ENCODE measurements around the gene CLASP2.
"Not testable (repeated sequence)": the region's sequence is repeated elsewhere in the genome, so short reads cannot be mapped to it uniquely, and the experiment has no call there.

Gene CLASP2

DNA sequence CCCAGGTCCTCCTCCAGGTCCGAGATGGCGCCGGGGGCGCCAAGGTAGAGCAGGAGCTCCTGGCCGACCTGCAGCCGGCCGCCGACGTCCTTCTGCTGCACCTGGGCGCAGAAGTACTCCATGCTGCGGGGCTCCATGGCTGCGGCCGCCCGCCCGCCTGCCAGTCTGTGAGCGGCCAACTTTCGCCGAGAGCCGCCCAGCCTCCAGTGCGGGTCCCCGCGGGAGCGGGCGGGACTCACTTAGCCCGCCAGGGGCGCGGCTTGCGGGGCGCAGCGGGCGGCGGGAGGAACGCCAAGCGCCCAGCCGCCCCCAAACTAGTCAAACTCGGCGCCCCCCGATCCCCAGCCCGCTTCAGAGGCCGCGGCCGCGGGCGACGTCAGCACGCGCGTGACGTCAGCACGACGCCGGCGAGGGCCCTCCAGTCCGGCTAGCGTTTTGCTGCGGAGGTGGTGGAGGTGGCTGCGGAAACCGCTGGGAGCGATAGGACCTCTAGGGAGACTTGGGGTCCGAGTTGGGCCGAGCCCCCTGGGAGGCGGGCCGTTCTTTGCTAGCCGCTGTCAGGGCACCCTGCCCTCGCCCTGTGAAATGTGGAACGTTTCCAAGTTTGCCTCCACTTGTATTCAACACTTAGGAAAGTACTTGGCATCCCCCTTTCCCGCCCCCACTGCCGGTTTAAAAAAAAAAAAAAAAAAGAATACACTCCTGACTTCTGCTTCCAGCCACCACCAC is at the start of gene CLASP2:
TSS of gene CLASP2 (minus strand) at position 389 of the 729 bp plus-strand sequence. CDS start at position 137, 252 bp downstream.
- DNase-seq = peak; percentile 65

DNA sequence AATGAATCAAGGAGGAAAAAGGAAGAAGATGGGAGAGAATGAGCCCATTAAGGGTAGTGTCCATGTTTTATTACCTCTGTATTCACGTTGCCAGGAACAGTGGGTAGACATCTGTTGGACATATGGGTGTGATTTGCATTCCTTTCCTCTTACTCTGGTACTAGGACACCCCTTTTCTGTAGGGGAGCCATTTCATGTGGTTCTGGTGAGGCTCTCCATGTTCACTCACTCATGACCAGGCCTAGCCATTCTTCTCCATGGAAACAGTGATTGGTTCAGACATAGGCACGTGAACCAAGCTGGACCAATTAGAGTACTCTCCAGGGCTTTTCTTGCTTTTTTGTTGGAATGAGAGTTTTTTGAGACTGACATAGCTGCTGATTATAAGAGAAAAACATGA is 40.8 kb upstream of the CLASP2 start:
- DNase-seq = no peak

- no peak for DNase-seq
Measured at GRCh38 chr3:33758281-33758680, 40.2 kb upstream of the CLASP2 start.

GRCh38 chr3:33754391-33754790 is 36.3 kb upstream of the CLASP2 start:
- not testable (repeated sequence) for DNase-seq

- DNase-seq = peak; percentile 51
Measured at GRCh38 chr3:33751336-33751735, 33.3 kb upstream of the CLASP2 start.

GRCh38 chr3:33750211-33750548 is 32.1 kb upstream of the CLASP2 start:
- no peak for DNase-seq

- DNase-seq = no peak
Measured at GRCh38 chr3:33749546-33750210, 31.6 kb upstream of the CLASP2 start.

GRCh38 chr3:33746416-33747116 is 28.5 kb upstream of the CLASP2 start:
- no peak for DNase-seq

DNA sequence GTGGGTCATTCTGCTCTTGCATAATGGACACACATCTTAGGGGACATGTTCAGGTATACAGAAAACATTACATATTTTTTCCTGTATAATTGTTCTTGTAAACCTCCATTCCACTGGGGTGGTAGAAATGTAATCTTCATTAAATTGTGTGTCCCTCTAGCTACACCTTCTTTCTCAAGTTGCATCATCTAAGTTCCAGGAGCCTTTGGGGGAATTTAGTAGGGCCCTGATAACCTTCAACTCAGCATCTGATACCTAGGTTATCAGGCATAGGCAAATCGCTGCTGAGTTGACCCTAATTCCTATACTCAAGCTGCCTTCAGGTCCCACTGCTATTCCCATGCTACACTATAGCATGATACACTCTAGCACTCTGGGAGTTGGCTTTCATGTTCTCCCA is 19.1 kb upstream of the CLASP2 start:
- DNase-seq = no peak

DNA sequence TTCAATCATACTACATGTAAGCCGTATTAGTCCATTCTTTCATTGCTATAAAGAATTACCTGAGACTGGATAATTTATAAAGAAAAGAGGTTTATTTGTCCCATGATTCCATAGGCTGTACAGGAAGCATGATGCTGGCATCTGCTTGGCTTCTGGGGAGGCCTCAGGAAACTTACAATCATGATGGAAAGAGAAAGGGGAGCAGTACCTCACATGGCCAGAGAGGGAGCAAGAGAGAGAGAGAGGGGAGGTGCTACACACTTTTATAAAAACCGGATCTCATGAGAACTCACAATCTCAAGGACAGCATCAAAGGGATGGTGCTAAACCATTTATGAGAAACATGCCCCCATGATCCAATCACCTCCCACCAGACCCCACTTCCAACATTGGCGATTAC is 14.3 kb upstream of the CLASP2 start:
- DNase-seq = no peak

GRCh38 chr3:33729993-33730392 is 11.9 kb upstream of the CLASP2 start:
- DNase-seq = peak; percentile 70

GRCh38 chr3:33724256-33724655 is 6.2 kb upstream of the CLASP2 start:
- DNase-seq = no peak

DNA sequence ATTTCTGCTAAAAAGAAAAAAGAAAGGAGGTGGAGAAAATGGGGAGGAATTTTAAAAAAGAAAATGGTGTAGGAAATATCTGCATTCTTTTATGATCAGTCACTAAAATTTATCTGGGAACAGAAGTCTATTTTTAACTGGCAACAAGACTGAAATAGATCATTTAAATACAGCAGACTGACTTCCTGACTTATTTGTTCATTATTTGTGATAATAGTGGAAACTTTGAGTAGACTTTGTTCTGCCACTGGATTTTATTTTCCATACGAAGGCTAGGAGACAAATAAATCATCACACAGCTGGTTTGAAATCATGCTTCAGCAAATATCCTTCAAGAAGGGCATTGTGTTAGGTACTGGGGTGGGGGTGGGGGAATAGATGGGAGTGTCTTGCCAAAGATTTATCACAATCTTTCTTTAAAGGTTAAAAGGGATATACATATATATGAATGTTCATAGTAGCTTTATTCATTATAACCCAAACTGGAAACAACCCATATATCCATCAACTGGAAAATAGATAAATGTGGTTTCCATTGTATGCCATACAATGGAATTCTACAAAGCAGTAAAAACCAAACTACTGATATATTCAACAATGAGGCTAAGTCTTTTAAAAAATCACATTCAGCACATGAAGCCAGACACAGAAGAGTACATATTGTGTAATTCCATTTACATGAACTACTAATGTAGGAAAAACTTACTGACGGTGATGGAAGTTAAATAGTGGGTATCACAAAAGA is 4.7 kb upstream of the CLASP2 start:
- no peak for DNase-seq

DNA sequence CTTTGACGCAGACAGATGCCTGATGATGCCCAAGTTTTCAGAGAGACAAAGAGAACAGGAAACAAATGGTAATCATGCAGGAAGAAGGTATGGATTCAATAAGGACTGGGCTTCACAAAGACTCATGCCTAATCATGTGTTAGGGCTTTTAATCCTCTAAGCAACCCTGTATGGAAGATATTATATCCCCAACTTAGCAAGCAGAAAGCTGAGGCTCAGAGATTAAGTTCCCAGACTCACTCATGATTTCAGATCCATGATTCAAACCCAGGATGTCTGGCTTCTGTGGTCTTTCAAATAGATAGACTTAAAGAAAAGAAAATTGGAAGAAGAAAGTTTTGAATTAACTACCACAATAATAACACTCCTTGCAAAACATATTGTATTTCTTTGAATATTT is 4.1 kb upstream of the CLASP2 start:
- no peak for DNase-seq

GRCh38 chr3:33718595-33718907 is 497 bp upstream of the CLASP2 start:
- DNase-seq = no peak

GRCh38 chr3:33717616-33717865 is 513 bp downstream of the CLASP2 start:
- no peak for DNase-seq

DNA sequence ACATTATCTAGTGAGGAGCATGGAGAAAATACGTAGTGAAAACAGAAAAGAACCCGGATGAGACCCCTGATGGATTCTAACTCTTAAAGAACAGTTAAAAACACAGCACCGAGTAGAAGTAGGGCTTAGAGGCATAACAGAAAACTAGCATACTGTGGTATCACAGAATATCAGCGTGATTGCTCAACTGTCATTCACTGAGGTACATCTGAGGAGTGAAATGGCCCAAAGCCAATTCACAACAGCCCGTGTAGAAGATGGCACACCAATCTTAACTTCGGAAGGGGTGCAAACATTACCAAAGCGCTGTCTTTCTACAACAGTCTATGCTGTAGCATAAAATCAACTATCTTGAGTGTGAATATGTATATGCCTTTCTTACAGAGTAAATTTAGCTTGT is 1.8 kb downstream of the CLASP2 start:
- DNase-seq = no peak

DNA sequence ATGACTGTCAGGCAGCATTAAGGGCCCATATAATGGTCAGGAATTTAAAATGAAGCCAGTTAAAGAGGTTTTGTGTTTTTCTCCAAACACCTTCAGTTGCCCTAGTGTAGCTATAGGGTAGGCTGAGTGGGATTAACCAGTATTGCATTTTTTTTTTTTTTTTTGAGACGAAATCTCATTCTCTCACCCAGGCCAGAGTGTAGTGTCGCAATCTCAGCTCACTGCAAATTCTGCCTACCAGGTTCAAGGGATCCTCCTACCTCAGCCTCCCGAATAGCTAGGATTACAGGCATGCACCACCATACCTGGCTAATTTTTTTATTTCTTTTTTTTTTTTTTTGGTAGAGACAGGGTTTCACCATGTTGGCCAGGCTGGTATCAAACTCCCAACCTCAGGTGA is 7.0 kb downstream of the CLASP2 start:
- no peak for DNase-seq

DNA sequence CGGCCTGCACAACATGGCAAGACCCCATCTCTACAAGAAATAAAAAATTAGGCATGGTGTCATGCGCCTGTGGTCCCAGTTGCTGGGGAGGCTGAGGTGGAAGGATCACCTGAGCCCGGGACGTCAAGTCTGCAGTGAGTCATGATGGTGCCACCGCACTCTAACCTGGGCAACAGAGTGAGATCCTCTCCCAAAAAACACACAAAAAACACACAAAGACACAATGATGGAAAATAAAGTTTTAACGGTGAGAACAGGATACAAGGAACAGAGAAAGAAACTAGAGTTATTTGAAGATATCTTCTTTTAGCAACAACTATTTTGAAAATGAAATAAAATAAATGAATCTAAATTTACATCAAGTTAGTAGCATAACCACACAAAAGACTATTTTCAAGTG is 12.0 kb downstream of the CLASP2 start:
- DNase-seq = no peak

DNA sequence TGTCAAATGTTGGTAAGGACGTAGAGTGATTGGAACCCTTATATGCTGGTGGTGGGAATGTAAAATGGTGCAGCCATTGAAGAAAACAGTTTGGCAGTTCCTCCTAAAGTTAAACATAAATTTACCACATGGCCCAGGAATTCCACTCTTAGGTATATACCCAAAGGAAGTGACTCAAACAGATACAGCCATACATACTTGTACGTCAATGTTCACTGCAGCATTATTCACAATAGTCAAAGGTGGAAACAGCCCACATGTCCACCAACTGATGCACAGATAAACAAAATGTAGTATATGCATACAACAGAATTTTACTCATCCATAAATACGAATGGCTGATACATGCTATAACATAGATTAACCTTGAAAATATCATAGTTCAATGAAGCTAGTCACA is 13.2 kb downstream of the CLASP2 start:
- no peak for DNase-seq

GRCh38 chr3:33699275-33699674 is 18.8 kb downstream of the CLASP2 start:
- DNase-seq = no peak

DNA sequence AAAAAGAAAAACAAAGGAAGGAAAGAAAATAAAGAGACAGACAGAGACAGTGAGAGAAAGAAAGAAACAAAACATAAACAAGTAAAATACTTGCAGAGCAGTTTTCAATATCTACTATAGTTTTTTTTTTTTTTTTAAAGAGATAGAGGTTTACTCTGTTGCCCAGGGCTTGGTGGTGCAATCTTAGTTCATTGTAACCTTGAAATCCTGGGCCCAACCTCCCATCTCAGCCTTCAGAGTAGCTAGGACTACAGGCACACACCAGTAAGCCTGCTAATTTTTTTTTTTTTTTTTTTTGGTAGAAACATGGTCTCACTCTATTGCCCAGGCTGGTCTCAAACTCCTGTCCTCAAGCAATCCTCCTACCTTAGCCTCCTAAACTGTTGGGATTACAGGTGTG is 23.1 kb downstream of the CLASP2 start:
- DNase-seq = no peak

DNA sequence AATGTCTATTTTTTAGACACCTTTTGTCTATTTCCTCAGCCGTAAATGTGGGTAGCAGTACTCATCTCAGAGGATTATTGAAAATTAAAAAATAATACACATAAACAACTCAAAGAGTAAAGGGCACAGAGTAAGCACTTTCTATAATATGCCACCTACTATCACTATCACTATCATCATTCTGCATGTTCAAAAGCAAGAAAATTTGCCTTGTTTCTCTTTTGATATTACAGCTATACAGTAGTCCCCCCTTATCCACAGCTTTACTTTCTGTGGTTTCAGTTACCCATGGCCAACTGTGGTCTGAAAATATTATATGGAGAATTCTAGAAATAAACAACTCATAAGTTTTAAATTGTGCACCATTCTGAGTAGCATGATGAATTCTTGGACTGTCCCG is 27.7 kb downstream of the CLASP2 start:
- DNase-seq = no peak

- DNase-seq = no peak
Measured at GRCh38 chr3:33687406-33688010, 30.5 kb downstream of the CLASP2 start.

Data from NCI-H526 treated with DMSO at 0.1 percent for 48 hours (cell line).